HG03159 (cell line): ENCODE data around the gene CACNA1D.

ENCODE experiments used
- ATAC-seq: cut with Tn5 transposase; IDR thresholded peaks from one replicate; pipeline ENCODE4 v1.9.1; 2021; ENCODE audit warnings: mild to moderate bottlenecking, moderate library complexity; ENCODE audit not compliant: unreplicated experiment

CACNA1D gene

GRCh38 chr3:53818221-53819162 is 324.1 kb downstream of the CACNA1D start:
- no peak for ATAC-seq

GRCh38 chr3:53819163-53819868 is 324.9 kb downstream of the CACNA1D start:
- no peak for ATAC-seq

- ATAC-seq = no peak
Measured at GRCh38 chr3:53820084-53820483, 325.7 kb downstream of the CACNA1D start.

GRCh38 chr3:53820756-53821580 is 326.6 kb downstream of the CACNA1D start:
- ATAC-seq = no peak

GRCh38 chr3:53821631-53822121 is 327.3 kb downstream of the CACNA1D start:
- no peak for ATAC-seq

GRCh38 chr3:53822331-53822741 is 327.9 kb downstream of the CACNA1D start:
- no peak for ATAC-seq

GRCh38 chr3:53823026-53823955 is 328.9 kb downstream of the CACNA1D start:
- no peak for ATAC-seq

- ATAC-seq = no peak
Measured at GRCh38 chr3:53823956-53824657, 329.7 kb downstream of the CACNA1D start.

GRCh38 chr3:53824795-53825194 is 330.4 kb downstream of the CACNA1D start:
- no peak for ATAC-seq

- ATAC-seq = no peak
Measured at GRCh38 chr3:53826048-53826447, 331.6 kb downstream of the CACNA1D start.

GRCh38 chr3:53828581-53828980 is 334.2 kb downstream of the CACNA1D start:
- ATAC-seq = no peak

GRCh38 chr3:53829605-53830004 is 335.2 kb downstream of the CACNA1D start:
- no peak for ATAC-seq

- no peak for ATAC-seq
Measured at GRCh38 chr3:53830944-53831343, 336.5 kb downstream of the CACNA1D start.

- no peak for ATAC-seq
Measured at GRCh38 chr3:53833053-53833645, 338.7 kb downstream of the CACNA1D start.

- ATAC-seq = no peak
Measured at GRCh38 chr3:53833700-53834099, 339.3 kb downstream of the CACNA1D start.

GRCh38 chr3:53834429-53835095 is 340.2 kb downstream of the CACNA1D start:
- no peak for ATAC-seq

- ATAC-seq = no peak
Measured at GRCh38 chr3:53835257-53835656, 340.8 kb downstream of the CACNA1D start.
